Large intestine (tissue), 3 donors: ENCODE measurements around the gene VMP1. TPM values are rescaled to one million over a fixed set of nuclear protein-coding genes. Genes with fewer than 3 reads are reported as not detected.
A peak's percentile ranks its signal among the peaks of the same experiment; 100 is the strongest.
"Not testable (repeated sequence)": the region's sequence is repeated elsewhere in the genome, so short reads cannot be mapped to it uniquely, and the experiment has no call there.

Experiments used
- DNase-seq, 2 donors: peaks; one replicate each; pipeline versions ENCODE4 v3.0.0 to v3.0.0-alpha.2; 2013
- H3K27ac ChIP-seq: one replicate; pipeline ENCODE4 v1.5.1; 2013; ENCODE audit warnings: low read length
- H3K27me3 ChIP-seq: 2 replicates; pipeline ENCODE4 v1.6.1; 2013; ENCODE audit warnings: low read length; ENCODE audit not compliant: control insufficient read depth, insufficient read depth
- H3K36me3 ChIP-seq: 2 replicates; pipeline ENCODE4 v1.6.1; 2013; ENCODE audit warnings: low read length; ENCODE audit not compliant: control insufficient read depth, insufficient read depth
- H3K4me1 ChIP-seq: one replicate; pipeline ENCODE4 v1.6.1; 2013; ENCODE audit warnings: low read length; ENCODE audit not compliant: control insufficient read depth, insufficient read depth
- H3K4me3 ChIP-seq: one replicate; pipeline ENCODE4 v1.5.1; 2013; ENCODE audit warnings: low read length
- H3K9me3 ChIP-seq: one replicate; pipeline ENCODE4 v1.6.1; 2013; ENCODE audit warnings: mild to moderate bottlenecking, low read depth, low read length, moderate library complexity; ENCODE audit not compliant: control insufficient read depth
- WGBS: methylation state at CpG from one replicate; pipeline ENCODE4 v1.1.5; 2013; ENCODE audit warnings: low lambda C conversion rate; ENCODE audit not compliant: insufficient coverage; 5-methylcytosine and 5-hydroxymethylcytosine counted together
- polyA plus RNA-seq: library from polyadenylated mRNA; unstranded; fragments of 120-200 nt; gene quantifications from one replicate; pipeline ENCODE4 v1.2.1, GENCODE V29; 2013

VMP1 gene
- polyA plus RNA-seq, 1 donor, result 224 TPM

DNA sequence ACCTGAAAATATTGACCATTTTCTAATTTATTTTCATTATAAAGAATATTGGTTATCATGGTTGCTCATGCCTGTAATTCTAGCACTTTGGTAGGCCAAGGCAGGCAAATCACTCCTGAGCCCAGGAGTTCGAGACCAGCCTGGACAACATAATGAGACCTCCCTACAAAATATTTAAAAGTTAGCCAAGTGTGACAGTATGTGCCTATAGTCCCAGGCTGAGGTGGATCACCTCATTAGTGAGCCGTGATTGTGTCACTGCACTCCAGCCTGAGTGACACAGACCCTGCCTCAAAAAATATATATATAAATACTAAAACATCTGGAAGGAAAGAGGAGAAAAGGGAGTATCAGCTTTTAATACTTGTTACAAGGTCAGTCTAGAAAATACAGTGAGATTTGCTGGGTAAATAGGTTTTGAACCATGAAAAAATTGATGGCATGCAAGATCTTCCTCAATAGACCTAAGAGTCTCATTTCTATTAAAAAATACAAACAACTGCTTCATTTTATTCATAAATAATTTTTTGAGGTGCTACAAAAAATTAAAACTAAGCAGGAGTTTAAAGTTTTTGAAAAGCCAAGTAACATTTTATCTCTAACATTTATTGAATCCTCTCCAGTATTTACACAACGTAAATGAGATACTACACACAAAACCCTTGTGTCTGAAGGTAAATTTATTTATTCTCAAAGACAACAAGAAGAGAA lies 137.6 kb downstream of the VMP1 start:
- no peaks in the 10 kb centered on the region for H3K27me3 ChIP-seq
- peak overlapping the region; percentile 92 for H3K27ac ChIP-seq
- H3K9me3 ChIP-seq, result no peaks in the 10 kb centered on the region
- H3K36me3 ChIP-seq, result peaks cover 3% of the 10 kb centered on the region
- DNase-seq, result no peak
- no peak overlapping the region for H3K4me3 ChIP-seq
- peaks cover 44% of the 10 kb centered on the region for H3K4me1 ChIP-seq
- WGBS, result no CpG with 5 or more reads among the region's 3 CpGs

DNA sequence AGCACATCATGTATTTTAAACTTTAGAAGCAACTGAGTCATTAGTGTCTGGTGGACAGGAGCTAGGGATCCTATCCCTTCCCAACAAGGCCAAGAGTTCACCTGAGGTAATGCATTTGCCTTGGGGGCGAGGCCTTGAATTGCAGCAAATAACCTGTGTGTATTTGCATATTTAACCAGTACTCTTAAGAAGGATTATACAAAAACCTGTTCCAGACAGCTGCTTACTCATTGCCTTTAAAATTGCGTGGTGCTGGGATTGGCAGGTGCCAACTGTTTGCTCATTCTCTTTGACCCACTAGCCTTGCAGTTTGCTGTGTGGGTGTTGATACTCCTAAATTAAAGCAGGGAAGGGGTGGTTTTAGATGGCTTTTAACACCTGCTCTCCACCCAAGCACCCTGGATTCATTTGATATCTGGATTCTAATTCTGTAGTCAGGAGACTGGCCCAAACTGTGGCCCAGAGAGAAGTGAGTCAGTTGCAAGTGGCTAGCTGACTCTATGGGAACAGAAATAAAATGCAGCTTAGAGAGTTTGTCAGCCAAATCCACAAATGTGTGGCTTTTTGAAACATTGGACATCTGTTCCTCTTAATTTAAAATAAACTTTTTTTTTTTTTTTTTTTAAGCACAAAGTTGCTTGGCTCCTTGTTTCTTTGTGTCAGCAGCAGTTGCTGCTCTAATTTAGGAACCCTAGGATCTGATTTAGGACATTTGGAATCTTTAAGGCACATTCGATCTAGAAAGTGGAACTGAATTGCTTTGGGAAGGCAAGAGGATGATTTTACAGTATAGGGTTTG lies 138.3 kb downstream of the VMP1 start:
- Histone ChIP-seq H3K4me3 (no peak overlapping the region), H3K36me3 (no peaks in the 10 kb centered on the region), H3K27ac (peak overlapping the region; percentile 92), H3K27me3 (no peaks in the 10 kb centered on the region), H3K9me3 (no peaks in the 10 kb centered on the region), H3K4me1 (peaks cover 44% of the 10 kb centered on the region)
- WGBS, result no CpG with 5 or more reads among the region's 3 CpGs
- peak in 1 of 2 donors; percentile 79 for DNase-seq

DNA sequence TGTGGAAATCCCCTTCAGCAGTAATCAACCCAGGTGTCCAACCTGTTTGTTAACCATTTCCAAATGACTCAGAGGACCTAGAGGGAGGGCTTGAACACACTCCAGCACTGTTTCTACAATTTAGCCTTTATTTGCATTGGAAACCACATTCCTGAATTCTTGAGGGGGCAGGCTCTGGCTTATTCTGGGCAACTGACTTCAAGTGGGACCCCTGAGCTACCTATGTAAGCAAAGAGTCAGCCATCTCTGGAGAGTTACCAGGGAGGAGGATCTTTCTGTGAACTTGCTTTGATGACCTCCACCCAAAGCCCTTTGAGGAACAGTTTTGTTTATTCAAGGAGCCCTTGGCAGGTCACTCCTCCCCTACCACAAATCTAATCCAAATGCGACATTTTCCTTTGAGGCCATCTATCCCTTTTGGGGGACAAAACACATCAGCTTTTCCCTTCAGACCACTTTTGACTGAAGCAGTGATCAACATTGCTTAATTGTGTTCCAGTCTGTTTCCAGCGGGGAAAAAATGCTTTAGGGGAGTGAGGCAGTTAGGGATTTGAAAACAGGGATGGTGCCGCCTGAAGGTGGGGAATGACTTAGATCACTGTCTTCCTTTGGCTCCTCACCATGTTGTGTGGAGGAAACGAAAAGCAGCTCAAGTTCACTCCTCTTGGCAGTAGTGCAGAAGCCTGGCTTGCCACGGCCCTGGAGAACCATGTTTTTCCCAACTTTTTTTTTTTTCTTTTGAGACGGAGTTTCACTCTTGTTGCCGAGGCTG lies 139.1 kb downstream of the VMP1 start:
- Histone ChIP-seq H3K9me3 (no peaks in the 10 kb centered on the region), H3K4me1 (peaks cover 48% of the 10 kb centered on the region), H3K27me3 (no peaks in the 10 kb centered on the region), H3K36me3 (no peaks in the 10 kb centered on the region), H3K27ac (peak overlapping the region; percentile 92), H3K4me3 (no peak overlapping the region)
- 7% methylated on average over 3 of the region's 7 CpGs for WGBS
- peak in 1 of 2 donors; percentile 84 for DNase-seq

DNA sequence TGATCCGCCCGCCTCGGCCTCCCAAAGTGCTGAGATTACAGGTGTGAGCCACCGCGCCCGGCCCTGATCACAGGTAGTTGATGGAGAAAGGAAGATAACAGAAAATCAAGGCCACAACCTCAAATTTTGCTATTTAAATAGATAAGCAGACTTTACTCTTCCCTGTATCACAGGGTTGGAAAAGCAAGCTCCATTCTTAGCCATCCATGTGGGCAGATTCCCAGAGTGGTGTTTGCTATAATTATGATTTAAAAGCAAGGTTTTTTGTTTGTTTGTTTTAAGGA lies 140.9 kb downstream of the VMP1 start:
- no peaks in the 10 kb centered on the region for H3K27me3 ChIP-seq
- no peaks in the 10 kb centered on the region for H3K36me3 ChIP-seq
- no peaks in the 10 kb centered on the region for H3K9me3 ChIP-seq
- no peak for DNase-seq
- peak overlapping the region; percentile 92 for H3K27ac ChIP-seq
- no peak overlapping the region for H3K4me3 ChIP-seq
- WGBS, result no CpG with 5 or more reads among the region's 6 CpGs
- peaks cover 58% of the 10 kb centered on the region for H3K4me1 ChIP-seq

DNA sequence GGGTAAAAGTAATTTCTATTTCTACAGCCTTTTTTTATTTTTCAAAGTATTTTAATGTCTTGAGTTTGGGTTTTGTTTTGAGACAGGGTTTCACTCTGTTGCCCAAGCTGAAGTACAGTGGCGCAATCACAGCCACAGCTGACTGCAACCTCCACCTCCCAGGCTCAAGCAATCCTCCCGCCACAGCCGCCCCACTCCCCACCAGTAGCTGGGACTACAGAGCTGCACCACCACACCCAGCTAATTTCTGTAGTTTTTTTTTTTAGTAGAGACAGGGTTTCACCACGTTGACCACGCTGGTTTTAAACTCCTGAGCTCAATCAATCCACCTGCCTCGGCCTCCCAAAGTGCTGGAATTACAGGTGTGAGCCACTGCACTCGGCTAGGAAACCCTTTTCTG lies 141.3 kb downstream of the VMP1 start:
- no peaks in the 10 kb centered on the region for H3K9me3 ChIP-seq
- WGBS, result no CpG with 5 or more reads among the region's 7 CpGs
- DNase-seq, result peak in 1 of 2 donors; percentile 75
- H3K4me3 ChIP-seq, result no peak overlapping the region
- H3K27ac ChIP-seq, result peak overlapping the region; percentile 92
- no peaks in the 10 kb centered on the region for H3K36me3 ChIP-seq
- no peaks in the 10 kb centered on the region for H3K27me3 ChIP-seq
- peaks cover 58% of the 10 kb centered on the region for H3K4me1 ChIP-seq

DNA sequence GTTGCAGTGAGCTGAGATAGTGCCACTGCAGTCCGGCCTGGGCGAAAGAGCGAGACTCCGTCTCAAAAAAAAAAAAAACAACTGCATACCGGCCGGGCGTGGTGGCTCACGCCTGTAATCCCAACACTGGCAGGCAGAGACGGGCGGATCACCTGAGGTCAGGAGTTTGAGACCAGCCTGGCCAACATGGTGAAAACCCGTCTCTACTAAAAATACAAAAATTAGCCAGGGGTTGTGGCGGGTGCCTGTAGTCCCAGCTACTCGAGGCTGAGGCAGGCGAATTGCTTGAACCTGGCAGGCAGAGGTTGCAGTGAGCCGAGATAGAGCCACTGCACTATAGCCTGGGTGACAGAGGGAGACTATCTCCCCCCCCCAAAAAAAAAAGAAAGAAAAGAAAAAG lies 142.9 kb downstream of the VMP1 start:
- WGBS, result no CpG with 5 or more reads among the region's 15 CpGs
- H3K4me3 ChIP-seq, H3K9me3 ChIP-seq, H3K36me3 ChIP-seq, H3K27ac ChIP-seq, H3K27me3 ChIP-seq, DNase-seq: not testable (repeated sequence)
- peaks cover 53% of the 10 kb centered on the region for H3K4me1 ChIP-seq

DNA sequence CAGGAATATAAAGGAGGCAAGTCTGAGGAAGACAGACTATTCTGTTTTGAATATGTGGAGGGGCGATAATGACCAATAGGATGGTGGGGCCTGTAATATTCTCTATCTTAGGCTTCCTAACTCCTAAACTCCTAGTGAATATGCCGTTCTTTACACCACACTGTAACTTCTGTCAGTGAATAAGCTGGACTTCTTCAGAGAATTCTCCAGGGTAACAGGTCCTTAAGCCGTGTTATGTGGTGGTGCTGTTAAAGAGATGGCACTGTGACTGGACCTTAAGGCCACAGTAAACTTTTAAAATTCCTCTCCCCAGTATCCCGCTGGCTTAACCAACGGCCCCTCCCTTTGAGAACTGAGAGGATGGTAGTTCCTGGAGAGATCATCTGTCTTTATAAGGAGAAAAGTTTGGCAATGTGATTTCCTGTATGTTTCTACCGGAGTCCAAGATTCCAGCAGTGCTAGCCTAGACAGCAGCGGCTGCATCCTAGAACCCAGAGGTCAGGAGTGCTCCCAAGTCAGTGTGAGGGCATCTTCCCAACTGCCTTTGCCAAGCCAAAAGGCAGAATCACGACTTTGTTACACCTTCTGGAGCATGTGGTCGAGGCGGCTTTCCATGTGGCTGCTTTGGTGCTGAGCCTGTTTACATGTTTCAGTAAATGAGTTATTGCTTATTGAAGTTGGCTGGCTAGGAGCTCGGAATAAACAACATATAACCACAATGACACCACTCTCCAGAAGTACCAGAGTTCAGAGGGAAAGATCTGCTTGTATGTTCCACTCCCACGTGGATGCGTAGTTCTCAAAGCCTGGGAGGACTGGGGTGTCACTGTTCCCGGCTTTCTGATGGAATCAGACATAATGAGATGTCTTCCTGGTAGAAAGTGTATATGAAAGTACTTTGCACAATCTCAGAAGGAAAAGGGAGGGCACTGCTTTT lies 144.3 kb downstream of the VMP1 start:
- H3K27me3 ChIP-seq, result no peaks in the 10 kb centered on the region
- H3K9me3 ChIP-seq, result no peaks in the 10 kb centered on the region
- H3K4me1 ChIP-seq, result peaks cover 43% of the 10 kb centered on the region
- no peak overlapping the region for H3K27ac ChIP-seq
- DNase-seq, result peak in 1 of 2 donors; percentile 59
- no peaks in the 10 kb centered on the region for H3K36me3 ChIP-seq
- no CpG with 5 or more reads among the region's 14 CpGs for WGBS
- H3K4me3 ChIP-seq, result no peak overlapping the region

DNA sequence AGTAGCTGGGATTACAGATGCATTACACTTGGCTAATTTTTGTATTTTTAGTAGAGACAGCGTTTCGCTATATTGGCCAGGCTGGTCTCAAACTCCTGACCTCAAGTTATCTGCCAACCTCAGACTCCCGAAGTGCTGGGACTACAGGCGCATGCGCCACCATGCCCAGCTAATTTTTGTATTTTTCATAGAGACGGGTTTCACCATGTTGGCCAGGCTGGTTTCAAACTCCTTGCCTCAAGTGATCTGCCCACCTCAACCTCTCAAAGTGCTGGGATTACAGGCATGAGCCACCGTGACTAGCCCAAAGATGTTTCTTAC lies 145.4 kb downstream of the VMP1 start:
- H3K4me3 ChIP-seq, DNase-seq, H3K27me3 ChIP-seq, H3K36me3 ChIP-seq, H3K9me3 ChIP-seq, H3K27ac ChIP-seq: not testable (repeated sequence)
- H3K4me1 ChIP-seq, result peaks cover 32% of the 10 kb centered on the region
- WGBS, result no CpG with 5 or more reads among the region's 7 CpGs

DNA sequence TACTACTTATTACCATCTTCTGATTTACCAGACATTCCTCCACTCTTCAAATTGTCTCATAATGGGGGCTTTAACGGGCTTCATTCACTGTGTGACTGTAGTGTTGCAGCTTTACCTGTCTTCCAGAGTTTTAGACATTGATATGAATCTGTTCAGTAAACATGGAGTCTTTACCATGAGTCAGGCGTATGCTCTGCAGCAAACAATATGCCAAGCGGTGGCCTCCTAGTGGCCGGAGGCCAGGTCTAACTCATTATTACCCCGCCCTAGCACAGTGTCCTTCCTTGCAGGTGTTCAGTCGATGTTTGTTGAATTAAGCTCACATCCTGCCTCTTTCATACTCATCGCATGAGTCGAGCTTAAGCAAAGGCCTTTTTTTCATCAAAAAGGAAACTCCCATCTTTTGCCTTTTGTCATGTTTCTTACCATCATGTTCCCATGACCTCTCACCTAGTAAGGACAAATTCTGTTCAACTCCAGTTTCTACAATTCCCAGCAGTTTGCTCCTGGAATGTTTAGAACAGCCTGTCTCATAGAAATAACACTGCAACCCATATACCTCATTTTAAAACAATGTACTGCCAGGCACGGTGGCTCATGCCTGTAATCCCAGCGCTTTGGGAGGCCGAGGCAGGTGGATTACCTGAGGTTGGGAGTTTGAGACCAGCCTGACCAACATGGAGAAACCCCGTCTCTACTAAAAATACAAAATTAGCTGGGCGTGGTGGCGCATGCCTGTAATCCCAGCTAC lies 145.9 kb downstream of the VMP1 start:
- WGBS, result no CpG with 5 or more reads among the region's 14 CpGs
- Histone ChIP-seq H3K4me1 (peaks cover 26% of the 10 kb centered on the region), H3K27ac (no peak overlapping the region), H3K36me3 (no peaks in the 10 kb centered on the region), H3K9me3 (no peaks in the 10 kb centered on the region), H3K27me3 (no peaks in the 10 kb centered on the region), H3K4me3 (no peak overlapping the region)
- peak in 1 of 2 donors; percentile 73 for DNase-seq
